PC-3 (cell line): ENCODE data around the gene PLIN4. TPM values are rescaled to one million over a fixed set of nuclear protein-coding genes. Genes with fewer than 3 reads are reported as not detected.

Source experiments
- ATAC-seq: fragments of 200-7000 bp; cut with Tn5 transposase; 2 replicates; pipeline ENCODE4 v1.9.1; 2020; ENCODE audit warnings: mild to moderate bottlenecking, moderate library complexity
- BruUV-seq: library from RNA; stranded (reverse); fragments of 400-500 nt; replicated peaks from 2 replicates; lab custom pipeline; 2021; lab: Mats Ljungman, UMichigan
- CTCF ChIA-PET: fragments of 300-600 bp; sonication (Branson Sonifier 250); formaldehyde crosslinking; loops from one replicate; lab custom pipeline; 2022; ENCODE audit warnings: antibody characterized with exemption; lab: Charles Lee
- POLR2A ChIA-PET: fragments of 300-600 bp; sonication (Branson Sonifier 250); formaldehyde crosslinking; loops from one replicate; lab custom pipeline; 2022; ENCODE audit warnings: antibody characterized with exemption; ENCODE audit not compliant: unreplicated experiment; lab: Charles Lee
- DNase-seq: peaks from one replicate; pipeline ENCODE4 v3.0.0-alpha.2; 2015
- H2AFZ ChIP-seq: fragments of 300-600 bp; sonication (generic); 2 replicates; pipeline ENCODE4 v1.6.0; 2016; ENCODE audit warnings: antibody characterized with exemption, low read length
- H3F3A ChIP-seq: fragments of 300-600 bp; sonication (generic); one replicate; pipeline ENCODE4 v1.6.0; 2017; ENCODE audit warnings: antibody characterized with exemption, low read length, control low read depth, mild to moderate bottlenecking; ENCODE audit not compliant: unreplicated experiment
- H3K27ac ChIP-seq: fragments of 300-600 bp; sonication (generic); 2 replicates; pipeline ENCODE4 v1.5.1; 2016; ENCODE audit warnings: mild to moderate bottlenecking, low read length
- H3K27me3 ChIP-seq: fragments of 300-600 bp; sonication (generic); 2 replicates; pipeline ENCODE4 v1.6.1; 2016; ENCODE audit warnings: low read length, mixed read lengths
- H3K36me3 ChIP-seq: fragments of 300-600 bp; sonication (generic); 2 replicates; pipeline ENCODE4 v1.6.1; 2016; ENCODE audit warnings: low read depth, mixed run types, low read length, mixed read lengths
- H3K4me1 ChIP-seq: fragments of 300-600 bp; sonication (generic); 2 replicates; pipeline ENCODE4 v1.5.1; 2016; ENCODE audit warnings: low read length; ENCODE audit not compliant: insufficient read depth
- H3K4me2 ChIP-seq: fragments of 300-600 bp; sonication (generic); 2 replicates; pipeline ENCODE4 v1.6.0; 2016; ENCODE audit warnings: low read length
- H3K4me3 ChIP-seq: fragments of 300-600 bp; sonication (generic); 2 replicates; pipeline ENCODE4 v1.5.1; 2016; ENCODE audit warnings: mild to moderate bottlenecking, low read length, mixed read lengths
- H3K79me2 ChIP-seq: fragments of 300-600 bp; sonication (generic); 2 replicates; pipeline ENCODE4 v1.6.1; 2017; ENCODE audit warnings: low read length, mixed read lengths
- H3K9ac ChIP-seq: fragments of 300-600 bp; sonication (generic); 2 replicates; pipeline ENCODE4 v1.6.0; 2016; ENCODE audit warnings: mild to moderate bottlenecking, low read length
- H3K9me2 ChIP-seq: fragments of 300-600 bp; sonication (generic); replicated peaks from 2 replicates; pipeline ENCODE4 v1.6.1; 2016; ENCODE audit warnings: mixed run types, low read length, mixed read lengths
- H3K9me3 ChIP-seq: fragments of 300-600 bp; sonication (generic); 2 replicates; pipeline ENCODE4 v1.6.1; 2016; ENCODE audit warnings: low read length, mixed read lengths
- H4K20me1 ChIP-seq: fragments of 300-600 bp; sonication (generic); 2 replicates; pipeline ENCODE4 v1.6.1; 2016; ENCODE audit warnings: low read length, mixed read lengths
- EZH2 ChIP-seq: fragments of 300-600 bp; sonication (generic); IDR thresholded peaks from one replicate; pipeline ENCODE4 v1.6.1; 2017; ENCODE audit warnings: antibody characterized with exemption, mild to moderate bottlenecking, low read length; ENCODE audit not compliant: unreplicated experiment
- EZH2phosphoT487 ChIP-seq: fragments of 300-600 bp; sonication (generic); IDR thresholded peaks from 2 replicates; pipeline ENCODE4 v1.6.1; 2018; ENCODE audit warnings: mild to moderate bottlenecking, antibody characterized with exemption, low read length, borderline replicate concordance
- intact Hi-C: fragments of 100-400 bp; cut with micrococcal nuclease; formaldehyde crosslinking; loops from 2 replicates; pipeline ENCODE4 v1.9.0; 2023
- total RNA-seq: library from RNA; depleted of rRNA; stranded (reverse); fragments of >200 nt; gene quantifications from 2 replicates; pipeline ENCODE4 v1.2.3, GENCODE V29; 2014
- TF ChIP-seq, protein P1 (sequence below): fragments of 300-600 bp; sonication (generic); conservative IDR thresholded peaks from 2 replicates; pipeline ENCODE4 v1.5.1; 2017; ENCODE audit warnings: antibody characterized with exemption, low read depth, mild to moderate bottlenecking, low read length

The PLIN4 gene
- total RNA-seq, 1 experiment from 2014 or later, result 9.1 TPM

DNA sequence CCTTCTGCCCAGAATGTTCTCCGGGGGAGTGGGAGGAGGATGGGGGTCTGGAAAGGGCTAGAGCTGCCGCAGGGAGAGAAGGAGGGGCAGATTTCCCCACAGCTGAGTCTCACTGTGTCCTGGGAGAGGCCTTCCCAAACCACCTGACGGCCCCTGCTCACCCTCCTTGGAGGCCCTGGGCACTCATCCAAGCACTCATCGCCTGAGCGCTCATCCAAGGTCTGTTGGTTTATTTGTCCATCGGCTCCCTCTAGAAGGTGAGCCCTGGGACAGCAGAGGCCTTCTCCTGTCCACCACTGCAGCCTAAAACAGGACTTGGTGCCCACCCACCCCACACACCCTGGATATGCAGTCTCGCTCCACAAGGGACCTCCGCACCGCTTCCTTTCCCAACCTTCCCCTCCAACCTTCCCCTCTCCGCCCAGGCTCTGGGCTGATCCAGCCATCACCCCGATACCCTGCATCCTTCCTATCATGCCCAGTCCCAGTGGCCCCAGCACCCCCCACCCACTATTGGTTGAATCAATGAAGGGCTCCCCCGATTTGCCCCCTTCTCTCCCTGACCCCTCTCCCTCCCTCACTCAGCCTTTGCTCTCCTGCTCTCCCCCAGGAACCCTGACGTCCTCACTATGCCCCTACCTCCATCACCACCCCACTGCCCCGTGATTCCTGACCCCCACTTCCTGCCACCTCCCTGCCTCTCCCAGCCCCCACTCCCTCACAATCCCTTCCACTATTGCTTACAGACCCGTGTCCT lies 62.4 kb downstream of the PLIN4 start:
- ATAC-seq (peak; percentile 15; the same call in 1 of the 2 replicates), DNase-seq (peak; percentile 41)
- Histone ChIP-seq H3K79me2 (peaks cover 17% of the 10 kb centered on the region), H2AFZ (no peak overlapping the region), H3K27ac (no peak overlapping the region), H3K9me2 (no peaks in the 10 kb centered on the region), H3F3A (no peaks in the 10 kb centered on the region), H3K27me3 (no peaks in the 10 kb centered on the region), H3K4me3 (peak overlapping the region; percentile 81), H3K36me3 (no peaks in the 10 kb centered on the region), H3K9ac (peak overlapping the region; percentile 71; the same call in 1 of the 2 replicates), H4K20me1 (no peaks in the 10 kb centered on the region), H3K4me1 (no peaks in the 10 kb centered on the region; the same call in 1 of the 2 replicates), H3K9me3 (no peaks in the 10 kb centered on the region), H3K4me2 (peak overlapping the region; percentile 88)
- intact Hi-C loops, result loop anchor here (2.0 kb wide), 1 partner anchor 209 kb away; the partner anchor contains the start of gene YJU2
- POLR2A ChIA-PET, result interaction anchor here (0.6 to 0.7 kb wide), 3 partner anchors 12 to 80 kb away, joined by 3 to 11 read pairs (median 4); no protein-coding TSS in a partner anchor
- CTCF ChIA-PET, result no interaction called here
- TF ChIP-seq EZH2phosphoT487 (no peak), EZH2 (no peak)
- TF ChIP-seq, protein P1, sequence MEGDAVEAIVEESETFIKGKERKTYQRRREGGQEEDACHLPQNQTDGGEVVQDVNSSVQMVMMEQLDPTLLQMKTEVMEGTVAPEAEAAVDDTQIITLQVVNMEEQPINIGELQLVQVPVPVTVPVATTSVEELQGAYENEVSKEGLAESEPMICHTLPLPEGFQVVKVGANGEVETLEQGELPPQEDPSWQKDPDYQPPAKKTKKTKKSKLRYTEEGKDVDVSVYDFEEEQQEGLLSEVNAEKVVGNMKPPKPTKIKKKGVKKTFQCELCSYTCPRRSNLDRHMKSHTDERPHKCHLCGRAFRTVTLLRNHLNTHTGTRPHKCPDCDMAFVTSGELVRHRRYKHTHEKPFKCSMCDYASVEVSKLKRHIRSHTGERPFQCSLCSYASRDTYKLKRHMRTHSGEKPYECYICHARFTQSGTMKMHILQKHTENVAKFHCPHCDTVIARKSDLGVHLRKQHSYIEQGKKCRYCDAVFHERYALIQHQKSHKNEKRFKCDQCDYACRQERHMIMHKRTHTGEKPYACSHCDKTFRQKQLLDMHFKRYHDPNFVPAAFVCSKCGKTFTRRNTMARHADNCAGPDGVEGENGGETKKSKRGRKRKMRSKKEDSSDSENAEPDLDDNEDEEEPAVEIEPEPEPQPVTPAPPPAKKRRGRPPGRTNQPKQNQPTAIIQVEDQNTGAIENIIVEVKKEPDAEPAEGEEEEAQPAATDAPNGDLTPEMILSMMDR, result no peak
- BruUV-seq, result no TSS peak

DNA sequence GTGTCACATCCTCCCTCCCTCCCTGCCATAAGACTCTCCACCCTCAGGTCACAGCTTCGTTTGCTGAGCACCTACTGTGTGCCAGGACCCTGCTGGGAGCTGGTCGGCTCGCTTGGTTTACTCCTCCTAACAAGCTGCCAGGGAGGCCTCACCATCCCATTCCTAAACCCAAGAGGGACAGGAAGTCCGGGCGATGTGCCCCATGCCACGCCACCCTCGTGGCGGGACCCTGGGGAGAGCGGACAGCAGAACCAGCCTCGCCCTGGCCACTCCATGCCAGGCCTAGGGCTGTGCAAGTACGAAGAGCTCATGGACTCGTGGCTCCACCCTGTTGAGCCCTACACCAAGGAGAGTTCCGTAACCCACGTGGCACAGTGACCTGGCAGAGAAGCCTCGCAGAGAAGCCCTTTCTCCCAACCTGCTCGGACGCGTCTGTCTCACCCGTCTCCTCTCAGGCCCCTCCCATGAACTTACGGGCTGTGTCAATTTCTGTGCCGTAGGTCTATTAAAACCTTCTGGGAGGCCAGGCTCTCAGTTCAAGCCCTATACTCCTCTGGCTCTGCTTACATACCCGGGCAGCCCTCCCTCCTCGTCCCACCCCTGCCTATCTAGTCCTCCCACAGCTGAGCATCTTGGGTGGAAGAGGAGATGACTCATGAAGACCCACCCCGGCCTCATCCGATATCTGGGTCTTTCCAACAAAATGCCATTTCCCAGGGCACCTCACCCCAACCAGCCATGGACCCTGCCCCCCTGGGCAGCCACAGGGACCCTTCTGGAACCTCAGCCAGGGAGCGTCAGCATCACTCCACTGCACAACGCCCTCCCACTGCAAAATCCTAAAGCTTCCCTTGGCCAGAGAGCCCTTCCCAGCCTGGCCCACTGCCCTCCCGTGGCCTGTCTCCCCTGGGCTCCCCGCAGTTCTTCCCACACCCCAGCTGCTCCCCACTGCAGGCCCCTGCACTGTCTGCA lies 63.3 kb downstream of the PLIN4 start:
- intact Hi-C loops, result no loop called here
- Histone ChIP-seq H3K4me2 (peak overlapping the region; percentile 5; the same call in 1 of the 2 replicates), H4K20me1 (no peaks in the 10 kb centered on the region), H3K36me3 (no peaks in the 10 kb centered on the region), H3K4me1 (no peaks in the 10 kb centered on the region; the same call in 1 of the 2 replicates), H3K4me3 (no peak overlapping the region), H3F3A (no peaks in the 10 kb centered on the region), H3K9me3 (no peaks in the 10 kb centered on the region), H3K9me2 (no peaks in the 10 kb centered on the region), H3K79me2 (peaks cover 17% of the 10 kb centered on the region), H2AFZ (no peak overlapping the region), H3K27ac (no peak overlapping the region), H3K9ac (no peak overlapping the region), H3K27me3 (no peaks in the 10 kb centered on the region)
- DNase-seq, result no peak
- CTCF ChIA-PET, result no interaction called here
- POLR2A ChIA-PET, result no interaction called here
- ATAC-seq, result no peak
- no TSS peak for BruUV-seq
- TF ChIP-seq EZH2 (no peak), EZH2phosphoT487 (no peak)
- TF ChIP-seq, protein P1, result no peak
